Stimulated activated CD4-positive, alpha-beta T cell treated with anti-CD3 and anti-CD28 coated beads, TNF-alpha, amount 100 ng/mL, for 48 hours (primary cell): ENCODE data around the gene USP22.
"Not testable (repeated sequence)": the region's sequence is repeated elsewhere in the genome, so short reads cannot be mapped to it uniquely, and the experiment has no call there.

Experiments used
- DNase-seq, 3 donors: peaks; one replicate each; pipeline ENCODE4 v3.0.0-alpha.2; 2020; ENCODE audit warnings: low read depth in 3 of 3

Gene USP22

DNA sequence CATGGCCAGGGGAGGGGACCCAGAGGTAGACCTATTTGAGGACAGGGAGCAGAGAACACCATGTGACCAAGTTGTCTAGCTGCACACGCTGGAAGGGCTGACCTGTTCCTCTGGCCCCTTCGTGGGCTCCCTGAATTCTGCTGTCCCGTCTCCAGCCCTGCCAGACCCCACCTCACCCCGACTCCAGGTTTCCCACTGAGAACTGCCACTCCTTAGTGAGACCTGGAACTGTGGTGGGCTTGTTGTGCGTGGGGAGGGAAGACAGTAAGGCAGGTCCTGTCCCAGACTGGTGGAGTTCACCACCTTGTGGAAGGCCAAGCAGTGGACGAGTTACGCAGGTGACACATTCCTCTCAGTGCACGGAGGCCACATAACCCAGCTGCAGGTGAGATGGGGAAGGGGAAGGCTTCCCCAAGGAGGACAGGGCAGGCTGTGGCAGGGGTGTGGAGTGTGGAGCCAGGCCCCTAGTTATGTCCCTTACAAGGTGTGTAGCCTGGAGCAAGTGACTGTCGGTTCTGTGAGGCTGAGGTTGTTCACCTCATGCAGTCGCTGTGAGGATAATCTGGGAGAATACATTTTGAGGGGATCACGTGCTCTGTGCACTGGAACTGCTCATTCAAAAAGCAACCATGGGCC, 54.7 kb downstream of the USP22 start:
- no peak for DNase-seq

DNA sequence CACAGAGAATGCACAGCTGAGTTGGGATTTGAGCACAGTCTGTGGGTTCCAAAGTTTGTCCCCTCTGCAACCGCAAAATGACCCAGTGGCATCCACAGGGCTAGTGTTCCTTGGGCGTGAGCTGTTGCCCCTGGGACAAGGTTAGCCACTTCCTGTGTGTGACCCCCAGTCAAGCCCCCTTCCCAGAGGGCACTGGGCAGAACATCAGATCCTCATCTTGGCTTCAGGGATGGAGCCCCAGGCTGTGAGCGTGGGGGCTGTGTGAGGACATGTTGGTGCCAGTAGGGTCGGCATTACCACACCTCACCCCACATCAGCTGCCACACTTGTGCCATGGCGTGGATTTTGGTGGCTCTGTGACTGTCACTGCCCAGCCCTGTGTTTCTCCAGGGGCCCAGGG, 55.3 kb downstream of the USP22 start:
- no peak for DNase-seq

DNA sequence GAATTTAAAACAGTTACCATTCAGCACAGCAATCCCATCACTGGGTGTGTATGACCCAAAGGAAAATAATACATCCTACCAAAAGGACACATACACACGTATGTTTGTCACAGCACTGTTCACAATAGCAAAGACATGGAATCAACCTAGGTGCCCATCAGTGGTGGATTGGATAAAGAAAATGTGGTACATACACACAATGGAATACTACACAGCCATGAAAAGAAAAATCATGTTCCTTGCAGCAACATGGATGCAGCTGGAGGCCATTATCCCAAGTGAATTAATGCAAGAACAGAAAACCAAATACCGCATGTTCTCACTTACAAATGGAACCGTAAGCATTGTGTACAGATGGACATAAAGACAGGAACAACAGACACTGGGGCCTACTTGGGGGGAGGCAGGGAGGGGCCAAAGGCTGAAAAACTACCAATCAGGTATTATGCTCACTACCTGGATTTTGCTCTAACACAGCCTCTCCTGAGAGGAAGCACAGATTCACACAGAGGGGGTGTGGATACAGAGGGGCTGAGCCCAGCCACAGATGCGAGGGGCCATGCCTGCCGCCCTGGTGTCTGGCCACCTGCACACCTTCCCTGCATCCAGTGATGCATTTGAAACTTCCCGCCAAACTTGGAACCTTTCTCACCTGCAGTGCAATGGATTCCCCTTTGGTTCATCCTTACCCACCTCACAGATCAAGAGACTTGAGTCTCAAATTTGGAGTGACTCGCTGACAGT, 55.9 kb downstream of the USP22 start:
- no peak for DNase-seq

DNA sequence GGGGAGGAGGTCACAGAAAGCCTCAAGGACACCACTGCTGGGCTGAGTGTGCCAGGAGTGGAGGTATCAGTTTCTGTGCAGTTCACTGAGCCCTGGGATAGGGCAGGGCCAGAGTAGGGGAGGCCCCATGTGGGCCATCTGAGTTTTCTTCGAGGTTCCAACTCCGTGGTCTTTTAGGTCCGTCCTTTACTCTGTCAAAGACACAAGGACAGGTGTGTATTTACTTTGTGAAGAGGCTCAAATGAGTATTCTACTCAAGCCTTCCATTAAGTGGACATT, 59.5 kb downstream of the USP22 start:
- DNase-seq, result no peak

DNA sequence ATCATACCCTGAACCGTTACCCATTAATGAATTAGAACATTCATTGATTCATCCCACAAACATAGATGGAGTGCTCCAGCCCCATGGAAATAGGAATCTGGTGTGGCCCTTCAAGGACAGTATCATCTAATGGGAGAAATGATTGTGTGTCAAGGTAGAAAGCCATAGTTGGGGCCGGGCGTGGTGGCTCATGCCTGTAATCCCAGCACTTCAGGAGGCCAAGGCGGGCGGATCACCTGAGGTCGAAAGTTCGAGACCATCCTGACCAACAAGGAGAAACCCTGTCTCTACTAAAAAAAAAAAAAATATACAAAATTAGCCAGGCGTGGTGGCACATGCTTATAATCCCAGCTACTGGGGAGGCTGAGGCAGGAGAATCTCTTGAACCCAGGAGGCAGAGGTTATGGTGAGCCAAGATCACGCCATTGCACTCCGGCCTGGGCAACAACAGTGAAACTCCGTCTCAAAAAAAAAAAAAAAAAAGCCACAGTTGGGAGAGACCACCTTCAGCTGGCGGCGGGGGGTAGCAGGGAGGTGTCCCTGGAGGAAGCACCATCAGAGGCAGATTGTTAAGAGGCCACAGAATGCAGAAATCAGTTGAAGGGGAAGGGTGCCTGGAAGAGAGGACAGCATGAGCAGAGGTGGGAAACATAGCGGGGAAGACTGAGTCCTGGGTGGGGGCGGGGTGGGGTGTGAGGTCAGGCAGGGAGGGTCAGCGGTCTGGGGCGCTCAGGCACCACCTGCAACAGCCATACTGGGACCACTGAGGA, 60.0 kb downstream of the USP22 start:
- no peak for DNase-seq

DNA sequence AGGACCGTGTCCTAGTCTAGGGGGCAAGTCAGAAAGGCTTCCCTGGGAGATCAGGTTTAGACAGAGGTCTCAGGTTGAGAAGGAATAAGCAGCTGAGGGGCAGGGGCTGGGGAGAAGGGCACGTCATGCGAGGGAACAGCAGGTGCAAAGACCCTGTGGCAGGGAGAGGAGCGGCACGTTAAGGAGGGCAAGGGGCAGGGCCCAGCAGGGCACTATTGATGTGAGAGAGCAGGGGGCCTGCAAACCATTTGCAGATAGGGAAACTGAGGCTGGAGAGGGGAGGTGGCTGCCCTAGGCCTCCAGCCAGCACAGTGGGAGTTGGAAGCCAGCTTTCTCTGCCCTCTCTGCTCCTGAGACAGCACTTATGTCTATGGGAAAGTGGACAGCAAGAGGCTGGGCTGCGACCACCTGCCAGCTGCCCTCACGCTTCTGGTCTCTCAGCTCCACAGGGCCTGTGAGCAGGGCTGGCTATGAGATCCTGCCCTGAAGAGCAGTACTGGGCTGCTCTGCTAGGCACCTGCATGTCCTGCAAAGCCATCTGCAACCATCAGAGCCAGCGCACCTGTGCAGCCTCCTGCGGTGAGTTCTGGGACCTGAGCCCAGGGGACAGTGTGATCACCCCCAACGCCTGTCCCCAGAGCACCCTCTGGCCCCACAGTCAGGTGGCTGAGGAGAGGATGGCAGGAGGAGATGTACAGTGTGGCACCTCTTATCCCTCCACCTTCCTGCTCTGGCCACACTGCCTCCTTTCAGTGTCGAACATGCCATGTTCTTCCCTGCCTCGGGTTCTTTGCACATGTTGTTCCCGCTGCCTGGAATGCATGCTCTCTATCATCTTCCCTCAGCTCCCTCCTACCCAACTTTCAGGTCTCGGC, 61.5 kb downstream of the USP22 start:
- no peak for DNase-seq

DNA sequence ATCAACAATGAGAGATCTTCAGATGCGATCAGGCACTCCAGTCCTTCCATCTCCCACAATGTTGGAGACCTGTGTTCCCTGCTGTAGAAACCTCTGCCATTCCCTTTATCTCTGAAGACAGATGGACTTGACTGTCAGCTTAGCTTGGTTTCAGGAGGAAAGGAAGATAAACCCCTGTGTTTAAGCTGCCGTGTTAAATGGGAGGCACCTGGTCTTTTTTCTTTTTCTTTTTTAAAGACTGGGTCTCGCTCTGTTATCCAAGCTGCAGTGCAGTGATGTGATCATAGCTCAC, 63.1 kb downstream of the USP22 start:
- no peak for DNase-seq

DNA sequence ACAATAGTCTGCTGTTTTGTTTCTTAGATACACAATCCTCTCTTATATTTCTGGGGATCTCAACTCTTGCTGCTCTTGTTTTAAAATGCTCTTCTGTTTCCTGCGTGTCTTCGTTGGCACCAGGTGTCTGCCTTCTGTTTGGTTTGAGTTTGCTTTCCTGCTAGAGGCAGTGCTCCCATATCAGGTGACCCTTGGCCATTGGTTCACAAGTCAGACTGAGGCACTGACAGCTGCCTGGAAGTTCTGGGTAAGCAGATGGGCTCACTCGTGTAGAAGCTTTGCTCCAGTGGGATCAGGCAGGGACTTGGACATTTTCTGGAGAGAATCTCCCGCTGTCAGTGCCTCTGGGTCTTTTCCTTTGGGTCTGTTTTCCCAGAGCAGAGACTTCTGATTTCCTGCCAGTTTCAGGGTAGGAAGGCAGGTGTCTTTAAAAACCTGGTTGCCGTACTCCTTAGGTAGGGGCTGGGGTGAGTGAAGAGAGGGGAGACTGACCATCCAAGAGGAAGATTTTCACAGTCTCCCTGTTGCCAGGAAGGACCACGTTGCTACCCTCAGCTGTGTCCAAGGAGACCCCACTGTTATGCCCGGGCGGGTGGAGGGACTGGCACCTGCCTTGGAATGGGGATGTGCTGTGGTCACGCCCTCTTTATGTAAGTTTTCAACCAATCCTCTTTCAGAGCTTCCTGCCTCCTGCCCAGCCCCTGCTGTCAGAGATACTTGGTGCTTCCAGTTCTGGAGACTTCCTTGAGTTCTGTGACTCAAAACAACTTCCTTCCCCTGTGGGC, 63.6 kb downstream of the USP22 start:
- DNase-seq, result not testable (repeated sequence)

DNA sequence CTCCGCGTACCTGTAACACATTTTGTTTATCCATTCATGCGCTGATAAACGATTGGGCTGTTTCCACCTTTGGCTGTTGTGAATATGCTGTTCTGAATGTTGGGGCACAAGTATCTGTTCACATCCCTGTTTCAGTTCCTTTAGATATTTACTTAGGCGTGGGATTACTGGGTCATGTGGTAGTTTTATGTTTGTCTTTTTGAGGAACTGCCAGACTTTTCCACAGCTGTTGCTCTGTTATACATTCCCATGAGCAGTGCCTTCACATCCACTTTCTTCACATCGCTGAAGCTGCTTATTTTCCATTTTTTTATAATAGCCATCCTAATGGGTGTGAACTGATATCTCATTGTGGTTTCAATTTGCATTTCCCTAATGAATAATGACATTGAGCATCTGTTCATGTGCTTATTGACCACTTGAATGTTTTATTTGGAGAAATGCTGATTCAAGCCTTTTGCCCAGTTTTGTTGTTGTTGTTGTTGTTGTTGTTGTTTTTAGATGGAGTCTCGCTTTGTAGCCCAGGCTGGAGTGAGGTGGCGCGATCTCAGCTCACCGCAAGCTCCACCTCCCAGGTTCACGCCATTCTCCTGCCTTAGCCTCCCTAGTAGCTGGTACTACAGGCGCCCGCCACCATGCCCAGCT, 65.1 kb downstream of the USP22 start:
- not testable (repeated sequence) for DNase-seq

DNA sequence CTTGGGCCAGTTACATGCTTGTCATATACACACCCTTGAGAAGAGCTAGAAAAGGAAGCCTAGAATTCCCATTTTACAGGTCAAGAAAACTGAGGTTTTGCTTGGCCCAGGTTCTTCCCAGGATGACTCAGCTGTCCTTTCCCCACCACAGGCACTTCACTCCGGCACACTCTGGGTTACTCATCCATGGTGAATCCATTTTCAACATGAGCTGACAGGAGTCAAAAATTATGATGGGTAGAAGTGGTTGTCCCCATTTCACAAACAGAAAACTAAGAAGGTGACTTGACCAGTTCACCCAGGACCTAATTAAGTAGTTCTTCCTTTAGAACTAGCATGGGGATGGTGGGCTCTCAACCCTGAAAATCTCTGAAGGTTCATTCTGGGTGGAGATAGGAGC, 67.2 kb downstream of the USP22 start:
- no peak for DNase-seq

DNA sequence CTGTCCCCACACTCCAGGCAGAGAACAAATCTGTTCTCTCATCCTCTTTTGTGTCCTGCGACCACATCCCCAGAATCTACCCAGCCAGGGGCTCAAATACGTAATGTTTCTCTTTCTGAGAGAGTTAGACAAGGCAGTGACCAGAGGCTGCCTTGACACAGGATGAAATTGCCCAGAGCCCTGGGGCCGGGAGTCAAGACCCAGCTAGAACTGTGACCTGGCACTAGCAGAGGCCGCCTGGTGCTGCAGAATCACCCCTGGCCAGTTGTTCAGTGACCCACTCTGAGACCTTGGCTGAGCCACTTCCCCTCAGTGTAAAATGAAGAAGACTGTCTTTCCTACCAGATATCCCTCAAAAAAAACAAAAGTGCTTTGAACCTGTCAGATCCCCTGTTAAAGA, 72.5 kb downstream of the USP22 start:
- DNase-seq, result no peak

DNA sequence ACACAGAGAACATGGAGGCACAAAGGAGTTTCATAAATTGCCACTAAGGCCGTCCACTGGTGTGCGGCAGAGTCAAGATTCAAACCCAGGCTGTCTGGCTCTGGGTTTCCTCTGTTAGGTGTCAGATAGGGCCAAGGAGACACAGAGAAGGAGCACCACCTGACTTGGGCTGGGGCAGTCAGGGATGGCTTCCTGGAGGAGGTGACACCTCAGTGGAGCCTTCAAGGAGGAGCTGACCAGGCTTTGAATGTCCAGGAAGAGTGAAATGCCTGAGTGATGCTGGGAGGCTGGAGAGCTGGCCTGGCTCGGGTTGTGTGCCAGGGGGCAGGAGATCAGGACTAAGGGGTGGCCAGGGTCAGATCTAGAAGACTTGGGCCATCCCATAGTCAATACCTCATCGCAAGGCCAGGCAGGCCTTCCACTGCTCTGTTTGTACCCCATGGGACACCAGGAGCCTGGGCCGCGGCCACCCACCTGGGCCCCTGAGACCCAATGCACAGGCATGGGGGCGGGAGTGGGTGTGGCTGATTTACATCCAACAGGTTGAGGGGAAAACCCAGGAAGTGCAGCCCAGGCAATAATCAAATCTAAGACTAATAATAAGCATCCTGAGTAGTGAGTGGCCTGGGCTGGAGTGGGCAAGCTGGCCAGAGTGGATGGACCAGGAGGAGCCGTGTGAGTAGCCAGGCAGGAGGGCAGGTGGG, 73.7 kb downstream of the USP22 start:
- no peak for DNase-seq

DNA sequence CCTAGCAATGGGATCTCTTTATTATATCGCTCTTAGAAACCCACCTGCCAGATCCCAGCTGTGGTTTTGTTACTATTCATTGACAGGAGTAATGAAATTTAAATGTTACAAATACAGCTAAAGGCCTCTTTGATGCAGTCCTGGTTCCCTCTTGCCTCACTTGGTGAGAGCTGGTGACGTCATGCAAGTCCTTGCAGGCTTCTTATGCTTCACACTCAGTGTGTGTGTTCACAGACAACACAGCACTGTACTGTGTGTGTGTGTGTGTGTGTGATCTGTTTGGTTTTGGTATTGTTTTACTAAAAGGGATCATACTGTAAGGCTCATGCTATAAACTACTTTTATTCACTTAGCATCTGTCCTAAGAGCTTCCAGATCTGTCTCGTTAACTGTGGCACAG, 75.0 kb downstream of the USP22 start:
- DNase-seq, result no peak

DNA sequence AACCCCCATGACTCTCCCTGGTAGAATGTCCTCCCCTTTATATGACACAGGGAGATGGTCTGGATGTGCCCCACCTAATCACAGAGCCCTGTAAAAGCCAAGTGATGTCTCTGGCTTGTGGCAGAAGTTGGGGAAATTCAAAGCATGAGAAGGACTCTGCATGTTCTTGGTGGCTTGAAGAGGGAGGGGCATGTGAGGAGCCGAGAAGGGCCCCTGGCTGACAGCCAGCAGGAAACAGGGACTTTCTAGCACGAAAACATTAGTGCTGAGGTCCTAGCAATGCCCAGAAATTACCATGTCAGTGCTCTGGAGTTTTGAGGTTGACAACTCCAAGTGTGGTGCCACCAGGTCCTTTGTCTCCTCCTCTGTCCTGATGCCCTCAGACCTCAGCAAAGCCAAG, 75.9 kb downstream of the USP22 start:
- DNase-seq, result no peak

DNA sequence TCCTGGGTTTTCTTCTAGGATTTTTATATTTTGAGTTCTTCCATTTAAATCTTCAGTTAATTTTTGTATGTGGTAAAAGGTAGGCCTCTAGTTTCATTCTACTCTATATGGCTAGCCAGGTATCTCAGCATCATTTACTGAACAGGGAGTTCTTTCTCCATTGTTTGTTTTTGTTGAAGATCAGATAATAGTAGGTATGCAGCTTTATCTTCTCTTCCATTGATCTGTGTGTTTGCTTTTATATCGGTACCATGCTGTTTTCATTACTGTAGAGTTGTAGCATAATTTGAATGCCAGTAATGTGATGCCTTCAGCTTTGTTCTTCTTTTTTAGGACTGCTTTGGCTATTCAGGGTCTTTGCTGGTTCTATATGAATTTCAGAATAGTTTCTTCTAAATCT, 77.3 kb downstream of the USP22 start:
- DNase-seq, result no peak

DNA sequence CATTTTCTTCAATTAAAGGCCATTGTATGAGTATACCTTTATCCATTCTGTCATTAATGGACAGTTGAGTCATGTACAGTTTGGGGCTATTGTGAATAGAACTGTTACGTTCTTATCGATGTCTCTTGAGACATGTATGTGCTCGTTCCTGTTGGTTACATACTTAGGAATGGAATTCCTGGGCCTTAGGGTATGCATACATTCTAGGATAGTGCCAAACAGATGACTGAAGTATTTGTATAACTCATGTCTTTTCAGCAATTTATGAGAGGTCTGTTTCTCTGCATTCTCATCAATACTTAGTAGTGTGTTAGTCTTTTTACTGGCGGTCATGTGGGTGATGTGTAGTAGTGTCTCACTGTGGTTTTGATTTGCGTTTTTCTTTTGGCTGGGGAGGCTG, 81.2 kb downstream of the USP22 start:
- no peak for DNase-seq

DNA sequence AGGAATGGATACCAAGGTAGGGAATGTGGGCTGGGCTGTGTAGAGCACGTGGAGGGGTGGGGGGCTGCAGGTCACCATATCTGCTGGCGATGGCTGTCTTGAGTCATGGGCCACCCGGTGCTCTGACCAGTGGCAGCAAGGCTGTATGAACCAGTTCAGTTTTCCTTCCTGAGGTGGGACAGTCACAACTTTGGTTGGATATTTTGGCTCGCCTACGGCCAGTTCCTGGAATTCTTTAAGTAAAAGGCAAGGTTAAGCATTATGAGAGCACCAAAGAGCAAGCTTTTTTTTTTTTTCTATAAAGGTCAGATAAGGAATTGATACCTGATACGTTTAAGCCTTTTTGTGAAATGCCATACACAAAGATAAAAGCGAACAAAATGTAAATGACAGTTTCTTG, 81.9 kb downstream of the USP22 start:
- no peak for DNase-seq

DNA sequence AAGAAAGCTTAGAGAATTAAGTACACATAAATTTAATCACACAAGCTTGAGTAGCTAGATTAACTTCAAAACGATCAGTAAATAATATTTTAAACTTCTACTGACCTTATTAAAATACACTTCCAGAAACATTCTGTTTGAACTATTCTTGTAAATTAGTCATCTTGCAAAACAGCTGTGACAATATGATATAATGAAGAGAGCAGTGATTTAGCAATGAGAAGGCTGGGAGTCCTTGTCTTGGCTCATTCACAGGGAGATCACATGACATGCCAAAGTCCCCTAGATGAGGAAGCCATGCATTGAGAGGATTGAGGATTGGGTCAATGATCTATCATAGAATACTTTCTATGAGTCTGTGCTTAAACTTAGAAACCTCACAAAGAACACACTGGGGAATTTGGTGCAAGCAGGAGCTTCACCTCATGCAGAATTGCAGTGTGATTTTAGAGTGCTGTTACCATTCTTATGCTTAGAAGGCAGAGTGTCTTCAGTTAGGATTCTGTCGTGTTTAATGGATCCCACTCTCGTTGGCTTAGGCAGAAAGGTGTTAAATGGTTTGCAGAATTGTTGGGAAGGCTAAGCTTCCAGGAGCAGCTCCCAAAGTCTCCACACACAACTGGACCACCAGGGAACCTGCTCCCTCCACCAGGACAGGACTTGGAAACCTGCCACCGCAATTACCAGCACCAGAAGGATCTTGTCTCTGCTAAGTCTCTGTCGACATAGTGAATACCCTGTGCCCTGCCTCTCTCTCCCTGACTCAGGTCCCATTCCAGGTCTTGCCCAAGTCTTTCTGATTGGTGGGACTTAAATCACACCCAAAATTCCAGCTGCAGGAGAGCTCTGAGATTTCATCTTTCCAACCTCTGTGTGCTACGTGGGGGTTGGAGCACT, 87.1 kb downstream of the USP22 start:
- DNase-seq, result no peak

DNA sequence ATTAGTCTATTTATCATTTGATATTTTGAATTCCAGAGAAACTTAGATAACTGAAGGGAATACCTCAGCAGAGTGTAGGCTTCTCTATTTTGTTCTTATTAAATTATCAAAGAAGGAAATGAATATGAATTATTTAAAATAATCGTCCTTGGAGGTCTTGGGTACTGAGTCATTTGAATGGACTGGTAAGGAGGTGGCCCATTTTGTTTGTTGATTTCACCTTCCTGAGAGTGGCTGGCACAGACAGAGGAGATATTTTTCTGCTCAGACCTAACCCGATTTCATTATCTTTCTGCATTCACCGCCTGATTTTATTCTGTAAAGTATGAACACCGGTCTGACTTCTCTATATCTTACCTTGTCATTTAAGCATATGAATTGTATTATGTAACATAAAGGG, 88.0 kb downstream of the USP22 start:
- no peak for DNase-seq

DNA sequence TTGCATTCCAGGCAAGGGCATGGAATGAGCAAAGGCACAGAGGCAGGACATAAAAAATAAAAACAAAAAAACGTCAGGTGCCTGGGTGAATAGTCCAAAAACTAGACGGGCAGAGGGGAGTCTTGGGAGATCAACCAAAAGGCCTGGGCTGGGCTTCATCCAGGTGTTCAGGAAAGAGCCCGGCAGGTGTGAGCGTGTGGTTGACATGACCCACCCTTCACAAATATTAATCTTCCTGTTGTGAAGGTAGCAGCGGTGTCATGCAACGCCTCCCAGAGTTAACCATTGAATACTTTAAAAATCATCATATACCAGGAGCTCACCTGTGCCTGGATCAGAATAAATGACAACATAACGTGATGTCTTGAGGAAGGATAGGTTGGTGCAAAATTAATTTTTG, 90.6 kb downstream of the USP22 start:
- no peak for DNase-seq
